SW480 (cell line): ENCODE measurements around the gene PBRM1.

Source experiments
- DNase-seq: peaks from one replicate; pipeline ENCODE4 v3.0.0-alpha.2; 2016; ENCODE audit warnings: low spot score

PBRM1 gene

GRCh38 chr3:52509753-52510328 is 175.9 kb downstream of the PBRM1 start:
- no peak for DNase-seq

DNA sequence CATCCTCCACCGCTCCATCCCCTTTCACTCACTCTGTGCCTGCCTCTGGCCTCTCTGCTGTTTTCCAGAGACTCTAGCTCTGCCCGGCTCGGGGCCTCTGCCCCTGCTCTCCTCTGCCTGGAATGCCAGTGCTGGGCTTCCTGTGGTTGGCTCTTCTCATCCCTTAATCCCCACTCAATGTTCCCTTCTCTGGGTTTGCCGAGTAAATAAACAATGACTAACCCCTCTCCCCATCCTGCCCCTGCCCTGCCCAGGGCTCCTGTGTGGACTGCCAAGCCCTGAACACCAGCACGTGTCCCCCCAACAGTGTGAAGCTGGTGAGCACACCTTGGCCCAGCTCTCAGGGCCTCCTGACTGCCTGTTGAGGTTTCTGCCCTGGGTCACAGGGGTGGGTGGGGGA is 178.4 kb downstream of the PBRM1 start:
- DNase-seq = peak; percentile 81

DNA sequence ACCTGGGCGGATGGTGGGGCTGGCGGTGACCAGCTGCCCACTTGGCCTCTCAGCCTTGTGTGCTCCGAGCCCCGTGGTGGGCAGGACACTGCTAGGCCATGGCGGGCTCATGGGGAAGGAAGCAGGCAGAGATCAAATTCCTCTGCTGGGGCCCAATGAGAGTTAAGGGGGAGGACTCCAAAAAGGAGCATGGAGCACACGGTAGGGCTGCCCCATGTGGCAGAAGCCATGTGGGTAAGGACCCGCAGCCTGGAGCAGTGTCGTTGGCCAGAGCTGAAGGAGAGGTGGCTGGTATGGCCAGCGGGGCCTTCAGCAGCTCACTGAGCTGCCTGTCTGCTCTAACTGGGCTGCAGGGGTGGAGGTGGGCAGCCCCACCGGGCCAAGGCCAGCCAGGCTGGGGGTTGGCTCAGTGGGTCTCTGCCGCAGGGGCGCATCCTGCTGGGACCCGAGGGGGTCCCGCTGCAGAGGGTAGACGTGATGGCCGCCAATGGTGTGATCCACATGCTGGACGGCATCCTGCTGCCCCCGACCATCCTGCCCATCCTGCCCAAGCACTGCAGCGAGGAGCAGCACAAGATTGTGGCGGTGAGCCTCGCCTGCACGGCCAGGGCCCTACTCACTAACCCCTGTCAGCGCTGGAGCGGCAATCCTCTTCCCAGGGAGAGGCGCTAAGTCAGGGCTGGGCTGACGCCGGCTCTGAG is 179.3 kb downstream of the PBRM1 start:
- DNase-seq = no peak

DNA sequence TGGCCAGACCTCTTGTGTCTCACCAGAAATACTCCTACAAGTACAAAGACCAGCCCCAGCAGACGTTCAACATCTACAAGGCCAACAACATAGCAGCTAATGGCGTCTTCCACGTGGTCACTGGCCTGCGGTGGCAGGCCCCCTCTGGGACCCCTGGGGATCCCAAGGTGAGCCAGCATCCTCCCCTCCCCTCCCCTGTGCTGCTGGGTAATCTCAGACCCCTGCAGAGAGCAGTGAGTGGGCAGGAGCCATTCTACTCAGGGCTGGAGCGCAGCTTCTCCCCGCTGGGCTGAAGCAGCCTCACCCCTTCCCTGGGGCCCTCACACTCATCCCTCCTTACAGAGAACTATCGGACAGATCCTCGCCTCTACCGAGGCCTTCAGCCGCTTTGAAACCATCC is 180.7 kb downstream of the PBRM1 start:
- no peak for DNase-seq

DNA sequence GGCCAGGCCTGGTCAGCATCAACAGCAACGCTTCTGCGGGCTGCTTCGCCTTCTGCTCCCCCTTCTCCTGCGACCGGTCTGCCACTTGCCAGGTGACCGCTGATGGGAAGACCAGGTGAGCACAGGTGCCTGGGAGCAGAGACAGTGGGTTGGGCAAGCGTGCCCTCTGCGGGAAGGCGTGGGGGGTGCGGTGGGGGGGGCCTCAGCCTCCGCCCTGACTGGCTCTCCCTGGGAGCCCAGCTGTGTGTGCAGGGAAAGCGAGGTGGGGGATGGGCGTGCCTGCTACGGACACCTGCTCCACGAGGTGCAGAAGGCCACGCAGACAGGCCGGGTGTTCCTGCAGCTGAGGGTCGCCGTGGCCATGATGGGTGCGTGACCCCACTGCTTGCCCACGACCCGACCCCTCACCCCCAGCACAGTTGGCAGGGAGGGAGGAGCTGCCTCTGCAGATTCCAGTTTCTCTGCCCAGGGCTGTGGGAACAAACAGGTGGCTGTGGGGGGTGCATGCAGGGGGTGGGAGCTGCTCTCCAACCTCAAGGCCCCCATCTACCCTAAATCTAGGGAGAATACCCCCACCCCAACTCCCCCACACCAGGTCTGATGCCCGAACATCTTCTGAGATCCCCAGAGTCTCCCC is 181.8 kb downstream of the PBRM1 start:
- no peak for DNase-seq

DNA sequence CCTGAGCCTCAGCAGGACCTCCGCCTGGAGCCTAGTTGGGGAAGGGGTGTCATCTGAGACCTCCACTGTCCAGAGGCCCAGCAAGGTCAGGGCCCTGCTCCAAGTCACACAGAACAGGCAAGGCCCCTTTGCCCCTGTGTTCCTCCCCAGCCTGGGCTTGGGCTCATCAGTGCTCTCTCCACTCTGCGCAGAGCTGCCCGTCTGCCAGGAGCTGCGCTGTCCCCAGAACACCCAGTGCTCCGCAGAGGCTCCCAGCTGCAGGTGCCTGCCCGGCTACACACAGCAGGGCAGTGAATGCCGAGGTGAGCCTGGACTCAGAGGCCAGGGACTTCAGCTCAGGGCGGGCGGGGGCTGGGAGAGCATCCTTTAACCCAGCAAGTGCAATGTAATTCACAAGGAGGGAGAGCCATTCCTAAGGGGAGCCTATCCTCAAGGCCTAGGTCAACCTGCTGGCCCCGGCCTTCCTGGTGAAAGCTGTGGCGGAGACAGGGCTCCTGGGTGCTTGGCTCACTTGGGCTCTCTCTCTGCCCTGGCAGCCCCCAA is 182.8 kb downstream of the PBRM1 start:
- DNase-seq = no peak

DNA sequence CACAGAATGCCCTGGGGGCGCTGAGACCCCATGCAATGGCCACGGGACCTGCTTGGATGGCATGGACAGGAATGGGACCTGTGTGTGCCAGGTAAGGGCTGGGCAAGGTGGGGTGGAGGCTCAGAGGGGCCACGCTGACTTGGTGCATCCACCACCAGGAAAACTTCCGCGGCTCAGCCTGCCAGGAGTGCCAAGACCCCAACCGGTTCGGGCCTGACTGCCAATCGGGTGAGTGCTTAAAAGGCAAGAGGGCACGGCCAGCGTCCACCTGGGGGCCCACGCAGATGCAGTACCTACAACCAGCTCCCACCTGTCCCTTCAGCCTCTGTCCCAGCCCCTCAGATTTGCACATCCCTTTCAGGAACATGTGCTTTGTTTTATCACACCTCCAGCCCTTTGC is 183.7 kb downstream of the PBRM1 start:
- DNase-seq = no peak

GRCh38 chr3:52501046-52501445 is 184.7 kb downstream of the PBRM1 start:
- DNase-seq = no peak

DNA sequence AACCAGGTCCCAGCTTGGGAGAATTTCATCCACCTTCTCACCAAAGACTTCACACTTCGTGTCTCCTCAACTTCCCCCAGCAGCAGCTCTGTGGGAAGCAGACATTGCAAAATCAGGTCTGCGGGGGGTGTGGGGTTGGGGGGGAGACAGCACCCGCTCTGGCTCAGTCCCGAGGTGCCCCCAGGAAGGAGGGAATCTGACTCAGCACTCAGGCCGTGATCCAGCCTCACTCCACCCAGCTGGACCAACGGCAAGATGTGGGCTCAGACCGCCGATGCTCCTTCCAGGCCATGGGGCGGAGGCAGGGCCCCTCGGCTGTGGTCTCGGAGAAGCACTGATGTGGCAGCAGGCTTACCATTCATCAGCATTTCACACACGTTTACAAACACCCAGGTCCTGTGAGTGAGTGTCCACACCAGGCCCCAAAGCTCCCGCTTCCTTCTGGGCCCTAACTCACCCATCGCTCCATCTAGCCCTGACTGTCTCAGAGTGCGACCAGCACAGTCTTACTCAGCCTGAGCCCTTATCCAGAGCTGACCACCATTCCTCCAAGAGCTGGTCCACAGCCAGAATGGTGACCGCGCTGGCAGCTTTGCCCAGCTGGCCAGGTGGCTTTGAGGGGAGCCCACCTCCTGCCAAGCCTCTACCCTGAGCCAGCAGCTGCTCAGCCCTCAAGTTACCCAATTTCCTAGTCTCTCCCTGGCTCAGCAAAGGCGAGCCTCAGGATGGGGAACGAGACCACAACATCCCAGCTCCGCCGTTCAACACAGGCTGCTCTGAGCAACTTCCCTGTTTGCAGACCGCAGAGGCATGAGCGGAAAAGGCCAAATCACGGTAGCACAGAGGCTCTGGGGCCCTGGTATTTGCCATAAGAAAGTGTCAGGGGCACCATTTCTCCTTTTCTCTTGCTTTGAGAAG is 187.3 kb downstream of the PBRM1 start:
- no peak for DNase-seq

- peak; percentile 30 for DNase-seq
Observed at GRCh38 chr3:52495777-52496602, 189.7 kb downstream of the PBRM1 start.
